ENCODE measurements around the gene PSME3IP1. TPM values are rescaled to one million over a fixed set of nuclear protein-coding genes. Genes with fewer than 3 reads are reported as not detected.

The PSME3IP1 gene
- total RNA-seq, 1 experiment from 2014 or later, result 104 TPM

GRCh38 chr16:57204675-57205074 is 18.8 kb upstream of the PSME3IP1 start:
- peak; percentile 30 for DNase-seq (ENCODE audit: low spot score)
- H3K36me3 Mint-ChIP-seq, result peaks cover 31% of the 10 kb centered on the region

GRCh38 chr16:57203451-57203850 is 17.6 kb upstream of the PSME3IP1 start:
- Mint-ChIP-seq H3K4me1 (no peaks in the 10 kb centered on the region), H3K4me3 (no peak overlapping the region), H3K36me3 (peaks cover 33% of the 10 kb centered on the region), H3K27ac (no peak overlapping the region), H3K27me3 (ENCODE audit: low read depth) (no peaks in the 10 kb centered on the region), H3K9me3 (peaks cover 5% of the 10 kb centered on the region; the same call in 1 of the 2 replicates)
- ATAC-seq (no peak), DNase-seq (ENCODE audit: low spot score) (no peak)
- ChIA-PET POLR2A (no interaction called here), CTCF (no interaction called here)
- TF ChIP-seq ESRRA (CRISPR knock-in tag; IDR thresholded peaks at IDR 0.05; ENCODE audit: borderline replicate concordance), result no peak
- no peak for TF ChIP-seq HMGXB4 (CRISPR knock-in tag; IDR thresholded peaks at IDR 0.05)
- no peak for TF ChIP-seq ZNF232 (CRISPR knock-in tag; IDR thresholded peaks at IDR 0.05)
- TF ChIP-seq JUN (CRISPR knock-in tag; IDR thresholded peaks at IDR 0.05), result no peak
- TF ChIP-seq TEAD4 (CRISPR knock-in tag; IDR thresholded peaks at IDR 0.05), result no peak
- TF ChIP-seq ZNF396 (CRISPR knock-in tag; IDR thresholded peaks at IDR 0.05; ENCODE audit: borderline replicate concordance), result no peak

More at GRCh38 chr16:57204675-57205074, 18.8 kb upstream of the PSME3IP1 start:
- no peaks in the 10 kb centered on the region for H3K4me1 Mint-ChIP-seq
- peak; percentile 89 for ATAC-seq
- H3K9me3 Mint-ChIP-seq, result no peaks in the 10 kb centered on the region
- H3K27me3 Mint-ChIP-seq (ENCODE audit: low read depth), result no peaks in the 10 kb centered on the region
- CTCF ChIA-PET, result no interaction called here
- H3K27ac Mint-ChIP-seq, result no peak overlapping the region
- no peak for TF ChIP-seq NR1H2 (CRISPR knock-in tag; IDR thresholded peaks at IDR 0.05)
- 0 out of 2 replicates have a peak, but pooled peaks have one; percentile 22 for TF ChIP-seq CTCF (IDR thresholded peaks at IDR 0.05)
- POLR2A ChIA-PET, result no interaction called here
- H3K4me3 Mint-ChIP-seq, result no peak overlapping the region

- peaks cover 6% of the 10 kb centered on the region; the same call in 1 of the 2 replicates for H3K9me3 Mint-ChIP-seq
- peaks cover 27% of the 10 kb centered on the region for H3K36me3 Mint-ChIP-seq
- POLR2A ChIA-PET, result no interaction called here
- DNase-seq (ENCODE audit: low spot score) (no peak), ATAC-seq (no peak)
- no peak overlapping the region for H3K4me3 Mint-ChIP-seq
- no peaks in the 10 kb centered on the region for H3K27me3 Mint-ChIP-seq (ENCODE audit: low read depth)
- no peak overlapping the region; the same call in 1 of the 2 replicates for H3K27ac Mint-ChIP-seq
- CTCF ChIA-PET, result no interaction called here
- no peaks in the 10 kb centered on the region for H3K4me1 Mint-ChIP-seq
- TF ChIP-seq ZSCAN18 (CRISPR knock-in tag; IDR thresholded peaks at IDR 0.05), result no peak
- no peak for TF ChIP-seq FOXK1 (CRISPR knock-in tag; IDR thresholded peaks at IDR 0.05)
- no peak for TF ChIP-seq KAT7 (CRISPR knock-in tag; IDR thresholded peaks at IDR 0.05; ENCODE audit: borderline replicate concordance)
- no peak for TF ChIP-seq STAT6 (CRISPR knock-in tag; conservative IDR thresholded peaks at IDR 0.05; ENCODE audit: low read depth)
- TF ChIP-seq JAZF1 (CRISPR knock-in tag; IDR thresholded peaks at IDR 0.05), result no peak
- TF ChIP-seq CREM (CRISPR knock-in tag; IDR thresholded peaks at IDR 0.05), result no peak
- no peak for TF ChIP-seq AFF4 (CRISPR knock-in tag; IDR thresholded peaks at IDR 0.05; ENCODE audit: borderline replicate concordance)
- no peak for TF ChIP-seq CREB1 (CRISPR knock-in tag; IDR thresholded peaks at IDR 0.05)
- no peak for TF ChIP-seq PRRX2 (CRISPR knock-in tag; IDR thresholded peaks at IDR 0.05)
- no peak for TF ChIP-seq ZNF232 (CRISPR knock-in tag; IDR thresholded peaks at IDR 0.05)
- TF ChIP-seq SMAD4 (CRISPR knock-in tag; IDR thresholded peaks at IDR 0.05), result no peak
- TF ChIP-seq ZNF671 (CRISPR knock-in tag; IDR thresholded peaks at IDR 0.05), result no peak
- TF ChIP-seq TEAD1 (CRISPR knock-in tag; IDR thresholded peaks at IDR 0.05), result no peak
- TF ChIP-seq NFATC4 (CRISPR knock-in tag; IDR thresholded peaks at IDR 0.05), result no peak
Observed at GRCh38 chr16:57202095-57202886, 16.5 kb upstream of the PSME3IP1 start.
